A549 (cell line): ENCODE results near the gene GATAD1. TPM values are rescaled to one million over a fixed set of nuclear protein-coding genes. Genes with fewer than 3 reads are reported as not detected.
A peak's percentile ranks its signal among the peaks of the same experiment; 100 is the strongest.

ENCODE experiments used
- ATAC-seq, 2 experiments: fragments of 200-7000 bp in 1 of 2; fragments of >200 bp in 1 of 2; cut with Nextera tagmentation in 1 of 2; cut with Tn5 transposase in 1 of 2; 3 replicates each; pipeline versions ENCODE4 v1.8.0 to v1.9.1; 2018 to 2020; ENCODE audit warnings: mild to moderate bottlenecking in 1 of 2, moderate library complexity in 1 of 2
- CTCF ChIA-PET: fragments of 300-600 bp; sonication (Branson Sonifier 250); formaldehyde crosslinking; extraction: SDS; loops from one replicate; lab custom pipeline; 2021; ENCODE audit warnings: antibody characterized with exemption, inconsistent platforms; lab: Yijun Ruan, JAX
- POLR2A ChIA-PET: fragments of 350-600 bp; formaldehyde crosslinking; extraction: SDS; loops from one replicate; lab custom pipeline; 2021; ENCODE audit warnings: antibody characterized with exemption, inconsistent platforms; lab: Yijun Ruan, JAX
- DNase-seq, 2 experiments: peaks; one replicate each; pipeline versions ENCODE4 v3.0.0 to v3.0.0-alpha.2; 2011 to 2016; ENCODE audit warnings: low read depth in 1 of 2, low spot score in 1 of 2
- FAIRE-seq: peaks from 2 replicates; lab custom pipeline; 2011; peaks lifted over from hg19 to GRCh38; lab: Jason Lieb, UNC
- H3K27ac ChIP-seq, 2 experiments: fragments of >200 bp; sonication (Bioruptor Twin); formaldehyde crosslinking; 3 replicates each; pipeline ENCODE4 v1.5.1; 2016 to 2017
- H3K4me1 ChIP-seq: fragments of >200 bp; sonication (Bioruptor Twin); formaldehyde crosslinking; 3 replicates; pipeline ENCODE4 v1.6.1; 2016
- H3K4me2 ChIP-seq: fragments of >200 bp; sonication (Bioruptor Twin); formaldehyde crosslinking; 3 replicates; pipeline ENCODE4 v1.6.1; 2016
- H3K4me3 ChIP-seq: fragments of >200 bp; sonication (Bioruptor Twin); formaldehyde crosslinking; 3 replicates; pipeline ENCODE4 v1.5.1; 2016
- H3K9me3 ChIP-seq: fragments of >200 bp; sonication (Bioruptor Twin); formaldehyde crosslinking; 3 replicates; pipeline ENCODE4 v1.6.1; 2016
- CBX2 ChIP-seq: fragments of 200-600 bp; sonication (generic); IDR thresholded peaks from 2 replicates; pipeline ENCODE4 v1.6.1; 2016; ENCODE audit warnings: low read depth, mild to moderate bottlenecking, borderline replicate concordance
- CHD4 ChIP-seq: fragments of 200-600 bp; sonication (generic); IDR thresholded peaks from 2 replicates; pipeline ENCODE4 v1.6.1; 2016; ENCODE audit warnings: antibody characterized with exemption, mild to moderate bottlenecking, borderline replicate concordance
- CTCF ChIP-seq: fragments of >200 bp; sonication (Bioruptor Twin); formaldehyde crosslinking; IDR thresholded peaks from 3 replicates; pipeline ENCODE4 v1.5.1; 2016
- ESRRA ChIP-seq: fragments of 150-350 bp; IDR thresholded peaks from 2 replicates; pipeline ENCODE4 v1.6.1; 2014; ENCODE audit warnings: mild to moderate bottlenecking, low read length, borderline replicate concordance
- FOSB ChIP-seq: fragments of 250-450 bp; sonication (Bioruptor Pico); IDR thresholded peaks from 2 replicates; pipeline ENCODE4 v1.5.0; 2020; ENCODE audit warnings: mild to moderate bottlenecking, moderate library complexity
- HEYL ChIP-seq: fragments of 250-450 bp; sonication (Bioruptor Pico); IDR thresholded peaks from 2 replicates; pipeline ENCODE4 v1.8.0; 2021; ENCODE audit warnings: mild to moderate bottlenecking, moderate library complexity
- HOXB13 ChIP-seq: fragments of 250-450 bp; sonication (Bioruptor Pico); IDR thresholded peaks from 2 replicates; pipeline ENCODE4 v1.5.0; 2020; ENCODE audit warnings: low read depth, mild to moderate bottlenecking, moderate library complexity
- KDM5A ChIP-seq: fragments of 200-600 bp; sonication (generic); IDR thresholded peaks from 2 replicates; pipeline ENCODE4 v1.6.1; 2016; ENCODE audit warnings: antibody characterized with exemption, mild to moderate bottlenecking
- MAX ChIP-seq: IDR thresholded peaks from 2 replicates; pipeline ENCODE4 v1.6.1; 2012
- NFE2L2 ChIP-seq: fragments of 150-350 bp; conservative IDR thresholded peaks from 2 replicates; pipeline ENCODE4 v1.6.1; 2014; ENCODE audit warnings: low read length
- PBX3 ChIP-seq: IDR thresholded peaks from 2 replicates; pipeline ENCODE4 v1.6.1; 2012
- POLR2A ChIP-seq: IDR thresholded peaks from 2 replicates; pipeline ENCODE4 v1.6.1; 2012; ENCODE audit warnings: mild to moderate bottlenecking, low read length
- RAD21 ChIP-seq, 2 experiments: fragments of >200 bp in 1 of 2; sonication (Bioruptor Twin) in 1 of 2; formaldehyde crosslinking in 1 of 2; IDR thresholded peaks in 1 of 2; conservative IDR thresholded peaks in 1 of 2; 2 replicates in 1 of 2; 3 replicates in 1 of 2; pipeline ENCODE4 v1.6.1; 2012 to 2018; ENCODE audit warnings: inconsistent platforms in 1 of 2
- REST ChIP-seq: fragments of 200-600 bp; sonication (generic); IDR thresholded peaks from 2 replicates; pipeline ENCODE4 v1.6.1; 2016; ENCODE audit warnings: antibody characterized with exemption, mild to moderate bottlenecking, moderate library complexity
- RNF2 ChIP-seq: fragments of 200-600 bp; sonication (generic); IDR thresholded peaks from 2 replicates; pipeline ENCODE4 v1.6.1; 2016; ENCODE audit warnings: low read depth, mild to moderate bottlenecking, antibody characterized with exemption, moderate library complexity, borderline replicate concordance
- SMC3 ChIP-seq: fragments of >200 bp; sonication (Bioruptor Twin); formaldehyde crosslinking; IDR thresholded peaks from 3 replicates; pipeline ENCODE4 v1.6.1; 2018; ENCODE audit warnings: inconsistent platforms
- SREBF2 ChIP-seq: fragments of 450-650 bp; IDR thresholded peaks from 2 replicates; pipeline ENCODE4 v1.6.1; 2014; ENCODE audit warnings: mild to moderate bottlenecking, moderate library complexity
- TFCP2L1 ChIP-seq: fragments of 250-450 bp; sonication (Bioruptor Pico); IDR thresholded peaks from 2 replicates; pipeline ENCODE4 v1.5.0; 2021; ENCODE audit warnings: mild to moderate bottlenecking
- USF2 ChIP-seq: fragments of 450-650 bp; IDR thresholded peaks from 2 replicates; pipeline ENCODE4 v1.6.1; 2014; ENCODE audit warnings: antibody characterized with exemption
- ZSCAN20 ChIP-seq: fragments of 250-450 bp; sonication (Bioruptor Pico); IDR thresholded peaks from 2 replicates; pipeline ENCODE4 v1.8.0; 2022; ENCODE audit warnings: mild to moderate bottlenecking, moderate library complexity
- WGBS: methylation state at CpG from one replicate; pipeline ENCODE4 v1.1.6; 2017; ENCODE audit errors: missing lambda C conversion rate; 5-methylcytosine and 5-hydroxymethylcytosine counted together
- polyA plus RNA-seq, 4 experiments: library from polyadenylated mRNA; depleted of rRNA in 3 of 4; stranded (reverse); fragments of >200 nt; fragmentation: RNase III in 1 of 4; extraction: RNeasy Plus Mini Kit Qiagen cat#74134 plus additional on column Dnase treatment in 1 of 4; gene quantifications; 2 replicates in 3 of 4; 3 replicates in 1 of 4; pipeline ENCODE4 v1.2.3, GENCODE V29; 2011 to 2017

GATAD1 gene
- polyA plus RNA-seq, 2 of the 4 experiments (the other 2 are of a cell fraction): 20.8 to 35.7 TPM

GRCh38 chr7:92422926-92423325 lies 24.4 kb upstream of the GATAD1 start:
- FAIRE-seq: no peak

GRCh38 chr7:92423710-92424131 lies 23.6 kb upstream of the GATAD1 start:
- Histone ChIP-seq H3K4me2 (peak overlapping the region; percentile 93), H3K4me1 (peaks cover 3% of the 10 kb centered on the region; the same call in 1 of the 3 replicates), H3K4me3 (peak overlapping the region; percentile 50; the same call in 2 of the 3 replicates), H3K27ac (peak overlapping the region in 1 of 2 experiments; percentile 82; a peak in 3 of 6 replicates), H3K9me3 (no peaks in the 10 kb centered on the region)
- FAIRE-seq (no peak), DNase-seq (no peak), ATAC-seq (no peak)
- POLR2A ChIA-PET: interaction anchor here (1.4 kb wide), 1 partner anchor 23 kb away, joined by 4 read pairs; the partner anchor contains the start of gene GATAD1
- no peak for TF ChIP-seq HEYL
- no peak for TF ChIP-seq REST
- TF ChIP-seq CTCF: no peak
- TF ChIP-seq NFE2L2: no peak
- no peak for TF ChIP-seq TFCP2L1 (CRISPR knock-in tag)
- no peak for TF ChIP-seq KDM5A
- no peak for TF ChIP-seq ESRRA
- TF ChIP-seq FOSB: no peak
- TF ChIP-seq POLR2A: no peak
- no peak for TF ChIP-seq RNF2
- no peak for TF ChIP-seq HOXB13 (CRISPR knock-in tag)
- no peak for TF ChIP-seq SMC3
- no peak for TF ChIP-seq ZSCAN20 (CRISPR knock-in tag)
- CTCF ChIA-PET: interaction anchor here (0.7 to 7.1 kb wide), 10 partner anchors 9 to 629 kb away, joined by 3 to 98 read pairs (median 3); partner anchors contain the start of gene GATAD1
- WGBS: 72% methylated on average over 5 of the region's 5 CpGs

More at GRCh38 chr7:92422926-92423325, 24.4 kb upstream of the GATAD1 start:
- Histone ChIP-seq H3K9me3 (no peaks in the 10 kb centered on the region), H3K4me1 (peaks cover 3% of the 10 kb centered on the region; the same call in 1 of the 3 replicates), H3K4me3 (no peak overlapping the region), H3K27ac (no peak overlapping the region), H3K4me2 (no peak overlapping the region)
- no peak for TF ChIP-seq RNF2
- ATAC-seq: no peak
- 71% methylated on average over 5 of the region's 6 CpGs for WGBS
- no peak for DNase-seq
- POLR2A ChIA-PET: interaction anchor here (1.4 kb wide), 1 partner anchor 24 kb away, joined by 4 read pairs; the partner anchor contains the start of gene GATAD1
- CTCF ChIA-PET: interaction anchor here (1.2 to 7.1 kb wide), 4 partner anchors 9 to 290 kb away, joined by 3 to 98 read pairs (median 33); partner anchors contain the start of gene GATAD1

- FAIRE-seq (no peak), ATAC-seq (peak; percentile 81), DNase-seq (peak; percentile 62 to 66)
- Histone ChIP-seq H3K4me3 (peak overlapping the region; percentile 50), H3K27ac (peak overlapping the region; percentile 10 to 82; a peak in 5 of 6 replicates), H3K4me2 (peak overlapping the region; percentile 93), H3K4me1 (peaks cover 3% of the 10 kb centered on the region; the same call in 1 of the 3 replicates), H3K9me3 (no peaks in the 10 kb centered on the region)
- ChIA-PET CTCF (interaction anchor here (0.6 to 7.1 kb wide), 13 partner anchors 9 to 590 kb away, joined by 3 to 98 read pairs (median 5); partner anchors contain the start of gene GATAD1), POLR2A (interaction anchor here (0.9 to 1.4 kb wide), 2 partner anchors 22 to 180 kb away, joined by 5 to 10 read pairs; partner anchors contain the start of genes ANKIB1, GATAD1 and KRIT1)
- WGBS: 4% methylated on average over 20 of the region's 20 CpGs
- TF ChIP-seq USF2 (no peak), CBX2 (no peak), SREBF2 (no peak), ESRRA (no peak), CHD4 (no peak), PBX3 (no peak), CTCF (peak; percentile 31; the same call in 2 of the 3 replicates), MAX (no peak), RAD21 (conservative IDR thresholded peaks at IDR 0.05 in 1 of 2, IDR thresholded peaks at IDR 0.05 in 1 of 2) (peak; percentile 33 to 34; a peak in 2 of 5 replicates)
Observed at GRCh38 chr7:92425311-92425947, 21.9 kb upstream of the GATAD1 start.
